ENCODE data around the gene PARD3.

PARD3 gene

DNA sequence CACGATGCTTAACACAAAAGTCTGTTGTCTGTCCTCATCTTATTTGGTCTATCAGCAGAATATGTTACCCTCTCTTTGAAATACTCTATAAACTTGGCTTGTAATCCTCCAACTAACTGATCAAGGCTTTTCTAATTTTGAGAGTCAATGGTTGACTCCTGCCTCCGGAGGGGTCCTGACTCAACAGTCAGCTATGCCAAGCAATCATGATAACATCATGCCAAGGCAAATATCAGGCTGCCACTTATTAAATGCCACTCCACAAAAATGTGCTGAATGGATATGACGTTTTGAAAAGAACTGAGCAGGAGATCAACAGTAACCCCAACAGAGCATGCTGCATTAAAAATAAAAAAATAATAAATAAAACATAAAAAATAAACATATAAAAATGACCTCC is 116.1 kb downstream of the PARD3 start:
- ATAC-seq, result no peak
- H3K27ac Mint-ChIP-seq, result no peak overlapping the region
- no peak for DNase-seq
- H3K27me3 Mint-ChIP-seq, result peaks cover 12% of the 10 kb centered on the region
- H3K4me3 Mint-ChIP-seq, result no peak overlapping the region
- H3K9me3 Mint-ChIP-seq, result no peaks in the 10 kb centered on the region
- peaks cover 11% of the 10 kb centered on the region for H3K4me1 Mint-ChIP-seq

DNA sequence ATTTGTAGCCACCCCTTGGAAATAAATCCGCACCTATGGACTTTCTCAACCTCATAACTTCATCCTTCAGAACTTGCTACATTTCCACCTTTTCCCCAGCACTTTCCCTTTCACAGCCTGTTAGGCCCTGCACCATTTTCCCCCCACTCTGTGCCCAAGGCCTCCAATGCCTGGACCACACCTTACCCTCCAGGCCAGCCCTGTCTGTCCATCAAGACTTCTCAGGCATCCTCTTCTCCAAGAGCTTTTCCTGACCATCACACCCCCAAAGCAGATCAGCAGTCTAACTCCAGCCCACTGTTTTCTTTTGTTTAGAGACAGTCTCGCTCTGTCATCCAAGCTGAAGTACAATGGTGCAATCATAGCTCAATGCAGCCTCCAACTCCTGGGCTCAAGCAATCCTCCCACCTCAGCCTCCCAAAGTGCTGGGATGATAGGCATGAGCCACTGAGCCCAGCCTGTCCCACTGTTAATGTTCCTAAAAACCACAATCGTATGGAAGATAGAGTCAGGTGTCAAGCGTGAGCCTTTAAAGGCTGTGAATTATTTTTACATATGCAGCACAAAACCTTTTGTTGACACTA is 116.8 kb downstream of the PARD3 start:
- no peak overlapping the region for H3K27ac Mint-ChIP-seq
- ATAC-seq (no peak), DNase-seq (no peak)
- peaks cover 11% of the 10 kb centered on the region for H3K4me1 Mint-ChIP-seq
- no peaks in the 10 kb centered on the region for H3K9me3 Mint-ChIP-seq
- no peak overlapping the region for H3K4me3 Mint-ChIP-seq
- H3K27me3 Mint-ChIP-seq, result peaks cover 6% of the 10 kb centered on the region

DNA sequence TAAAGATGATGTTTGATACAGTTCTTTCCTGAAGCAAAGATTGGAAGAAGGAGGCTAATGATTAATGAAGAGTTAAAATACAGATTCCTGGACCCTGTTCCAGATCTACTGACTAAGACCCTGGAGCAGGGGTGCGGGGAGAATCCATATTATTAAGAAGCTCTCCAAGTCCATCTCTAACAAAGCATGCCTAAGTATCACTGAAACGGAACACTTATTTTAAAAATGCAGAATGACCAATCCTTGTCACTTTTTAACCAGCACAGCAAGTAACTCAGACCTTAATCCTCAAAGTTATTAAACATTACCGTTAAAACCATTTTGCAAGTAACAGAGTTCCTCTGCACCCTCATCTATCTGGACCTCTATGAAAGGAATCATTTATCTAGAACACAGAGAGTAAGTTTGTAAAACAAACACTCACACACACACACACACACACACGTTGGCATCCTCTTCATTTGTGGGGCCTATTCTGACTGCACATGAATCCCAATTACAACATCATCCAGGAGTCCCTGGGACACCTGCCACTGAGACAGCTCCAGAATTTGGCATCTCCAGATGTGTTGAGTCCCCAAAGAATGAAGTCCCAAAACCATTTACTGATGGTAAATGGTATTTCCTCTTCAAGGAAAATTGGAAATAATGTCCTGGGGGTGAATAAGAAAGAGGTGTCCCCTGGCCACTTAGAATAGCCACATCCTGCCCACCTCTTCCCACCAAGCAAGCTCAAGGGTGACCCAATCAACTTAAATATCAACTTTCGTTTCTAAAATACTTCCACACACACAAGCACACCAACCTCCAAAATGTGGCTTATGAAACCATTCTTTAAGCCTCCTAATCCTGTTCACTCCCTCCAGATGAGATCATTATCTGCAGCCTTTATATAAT is 117.5 kb downstream of the PARD3 start:
- ATAC-seq, result no peak
- Mint-ChIP-seq H3K27ac (no peak overlapping the region), H3K4me1 (peaks cover 11% of the 10 kb centered on the region), H3K27me3 (peaks cover 6% of the 10 kb centered on the region), H3K9me3 (no peaks in the 10 kb centered on the region), H3K4me3 (no peak overlapping the region)
- DNase-seq, result no peak

DNA sequence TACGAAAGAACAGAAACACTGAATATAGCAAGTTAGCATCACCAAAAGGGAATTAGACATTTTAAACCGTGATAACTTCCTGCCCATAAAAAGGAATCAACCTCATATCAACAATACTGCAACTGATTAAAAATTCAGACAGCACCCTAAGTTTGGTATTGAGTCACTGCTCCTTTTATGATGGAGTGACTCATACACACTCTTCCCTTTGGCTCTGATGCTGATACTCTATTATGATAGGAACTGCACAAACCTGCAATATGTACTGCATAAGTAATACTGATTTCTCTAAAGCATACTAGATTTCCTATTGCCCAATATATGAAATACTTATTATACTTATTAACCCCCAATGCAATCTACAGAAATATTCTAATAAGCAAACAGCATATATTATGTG is 118.7 kb downstream of the PARD3 start:
- peaks cover 6% of the 10 kb centered on the region for H3K27me3 Mint-ChIP-seq
- no peak overlapping the region for H3K27ac Mint-ChIP-seq
- peaks cover 11% of the 10 kb centered on the region for H3K4me1 Mint-ChIP-seq
- DNase-seq (no peak), ATAC-seq (peak; percentile 86)
- no peak overlapping the region for H3K4me3 Mint-ChIP-seq
- H3K9me3 Mint-ChIP-seq, result no peaks in the 10 kb centered on the region

DNA sequence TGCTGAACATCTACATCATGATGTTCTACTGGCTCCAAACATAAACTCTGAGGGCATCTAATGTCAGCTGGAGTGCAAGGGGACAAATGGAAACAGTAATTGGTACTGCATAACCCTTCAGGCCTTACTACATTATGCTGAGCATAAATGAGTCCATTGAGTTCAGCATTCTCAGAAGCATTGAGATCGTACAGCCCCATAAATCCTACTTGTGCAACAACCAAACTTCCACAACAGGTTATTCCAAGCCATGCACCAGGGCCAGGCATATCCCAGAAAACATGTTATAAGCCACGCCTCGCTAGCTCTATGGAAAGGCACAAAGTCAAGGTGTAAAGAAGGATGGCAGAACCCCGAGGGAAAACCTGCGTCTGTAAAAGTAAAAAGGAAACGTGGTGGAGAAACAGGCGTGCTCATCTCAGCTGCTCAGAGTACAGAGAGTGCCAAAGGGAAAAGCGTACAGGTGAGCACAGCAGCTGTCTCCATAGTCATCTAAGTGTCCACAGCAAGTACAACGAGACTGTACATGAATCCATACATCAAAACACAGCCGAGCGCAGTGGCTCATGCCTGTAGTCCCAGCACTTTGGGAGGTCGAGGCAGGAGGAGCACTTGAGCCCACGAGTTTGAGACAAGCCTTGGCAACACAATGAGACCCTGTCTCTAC is 124.6 kb downstream of the PARD3 start:
- no peaks in the 10 kb centered on the region for H3K9me3 Mint-ChIP-seq
- H3K27ac Mint-ChIP-seq, result no peak overlapping the region
- ATAC-seq (no peak), DNase-seq (no peak)
- H3K27me3 Mint-ChIP-seq, result no peaks in the 10 kb centered on the region
- no peak overlapping the region for H3K4me3 Mint-ChIP-seq
- no peaks in the 10 kb centered on the region for H3K4me1 Mint-ChIP-seq

DNA sequence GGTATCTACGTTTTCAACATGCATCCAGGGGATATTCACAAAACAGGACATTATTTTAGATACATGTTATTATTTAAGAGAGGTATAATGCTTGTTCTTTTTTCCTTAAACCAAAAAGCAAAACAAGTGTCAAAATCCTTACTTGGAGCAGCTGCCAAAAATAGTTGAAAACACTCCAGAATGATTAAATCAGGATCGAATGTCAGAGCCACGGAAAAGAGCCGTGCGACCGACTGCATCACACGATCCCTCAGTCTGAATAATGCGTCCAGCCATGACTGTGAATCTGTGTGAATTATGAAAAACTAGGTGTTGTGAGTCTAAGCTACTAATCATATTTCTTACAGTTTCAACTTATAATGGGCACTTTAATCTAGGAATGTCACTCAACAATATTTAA is 126.0 kb downstream of the PARD3 start:
- no peak overlapping the region for H3K27ac Mint-ChIP-seq

DNA sequence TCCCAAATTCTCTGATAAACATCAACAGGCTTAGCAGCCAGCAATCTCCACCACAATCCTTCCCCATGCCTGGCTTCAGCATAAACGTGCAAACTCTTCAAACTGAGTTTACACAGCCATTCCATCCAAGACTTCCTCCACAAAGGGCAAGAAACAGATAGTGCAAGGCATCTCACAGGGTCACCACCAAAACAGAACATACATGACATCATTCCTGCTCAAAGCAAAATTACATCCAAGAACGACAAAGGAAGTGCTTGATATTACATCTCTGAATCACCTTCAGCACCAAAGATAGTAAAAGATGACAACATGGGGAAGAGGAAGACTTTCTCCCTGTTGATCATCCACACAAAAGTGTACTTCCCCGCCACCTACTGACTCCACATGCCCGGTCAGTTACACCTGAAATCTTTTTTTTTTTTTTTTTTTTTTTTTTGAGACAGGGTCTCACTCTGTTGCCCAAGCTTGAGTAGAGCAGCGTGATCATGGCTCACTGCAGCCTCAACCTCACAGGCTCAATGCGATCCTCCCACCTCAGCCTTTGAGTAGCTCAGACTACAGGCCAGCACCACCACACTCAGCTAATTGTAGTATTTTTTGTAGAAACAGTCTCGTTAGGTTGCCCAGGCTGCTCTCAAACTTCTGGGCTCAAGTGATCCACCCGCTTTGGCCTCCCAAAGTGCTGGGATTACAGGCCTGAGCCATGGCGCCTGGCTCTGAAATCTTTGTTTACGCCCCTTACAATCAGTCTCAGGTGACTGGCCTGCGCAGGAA is 127.5 kb downstream of the PARD3 start:
- DNase-seq (no peak), ATAC-seq (no peak)
- Mint-ChIP-seq H3K4me1 (no peaks in the 10 kb centered on the region), H3K27me3 (no peaks in the 10 kb centered on the region), H3K9me3 (no peaks in the 10 kb centered on the region), H3K4me3 (no peak overlapping the region), H3K27ac (no peak overlapping the region)

More for the DNA sequence above, 126.0 kb downstream of the PARD3 start:
- Mint-ChIP-seq H3K4me1 (no peaks in the 10 kb centered on the region), H3K9me3 (no peaks in the 10 kb centered on the region), H3K4me3 (no peak overlapping the region), H3K27me3 (no peaks in the 10 kb centered on the region)
- DNase-seq, result no peak
- ATAC-seq, result no peak

DNA sequence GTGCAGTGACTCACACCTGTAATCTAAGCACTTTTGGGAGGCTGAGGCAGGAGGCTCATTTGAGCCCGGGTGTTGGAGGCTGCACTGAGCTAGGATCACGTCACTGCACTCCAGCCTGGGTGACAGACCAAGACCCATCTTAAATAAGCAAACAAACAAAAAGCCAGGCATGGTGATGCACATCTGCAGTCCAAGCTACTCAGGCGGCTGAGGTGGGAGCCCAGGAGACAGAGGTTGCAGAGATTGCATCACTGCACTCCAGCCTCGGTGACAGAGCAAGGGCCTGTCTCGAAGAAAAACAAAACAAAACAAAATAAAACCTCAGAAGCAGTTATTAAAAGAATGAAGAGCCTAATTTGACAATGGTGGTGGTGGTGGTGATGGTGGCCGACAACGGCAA is 132.5 kb downstream of the PARD3 start:
- Mint-ChIP-seq H3K4me3 (no peak overlapping the region), H3K4me1 (no peaks in the 10 kb centered on the region), H3K27ac (no peak overlapping the region), H3K9me3 (no peaks in the 10 kb centered on the region), H3K27me3 (no peaks in the 10 kb centered on the region)
- DNase-seq, result no peak
- no peak for ATAC-seq

DNA sequence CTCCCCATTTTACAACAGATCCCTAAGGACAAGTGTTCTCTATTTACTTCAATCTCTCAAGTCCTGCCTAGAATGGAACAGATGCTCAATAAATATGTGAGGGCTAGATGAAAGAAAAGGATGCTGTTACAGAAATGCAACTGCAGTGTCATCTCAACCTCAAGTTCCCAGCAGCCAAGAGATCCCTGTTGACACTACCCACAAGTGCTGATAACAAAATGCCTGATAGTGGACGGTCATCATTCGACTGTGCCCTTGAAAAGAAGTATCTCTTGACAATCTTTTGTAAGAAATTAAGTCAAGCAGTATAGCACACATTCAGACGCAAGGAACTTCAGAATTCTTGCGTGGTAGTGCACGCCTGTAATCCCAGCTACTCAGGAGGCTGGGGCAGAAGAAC is 133.2 kb downstream of the PARD3 start:
- Mint-ChIP-seq H3K4me3 (no peak overlapping the region), H3K4me1 (no peaks in the 10 kb centered on the region), H3K9me3 (no peaks in the 10 kb centered on the region), H3K27me3 (no peaks in the 10 kb centered on the region), H3K27ac (no peak overlapping the region)
- DNase-seq (no peak), ATAC-seq (no peak)

DNA sequence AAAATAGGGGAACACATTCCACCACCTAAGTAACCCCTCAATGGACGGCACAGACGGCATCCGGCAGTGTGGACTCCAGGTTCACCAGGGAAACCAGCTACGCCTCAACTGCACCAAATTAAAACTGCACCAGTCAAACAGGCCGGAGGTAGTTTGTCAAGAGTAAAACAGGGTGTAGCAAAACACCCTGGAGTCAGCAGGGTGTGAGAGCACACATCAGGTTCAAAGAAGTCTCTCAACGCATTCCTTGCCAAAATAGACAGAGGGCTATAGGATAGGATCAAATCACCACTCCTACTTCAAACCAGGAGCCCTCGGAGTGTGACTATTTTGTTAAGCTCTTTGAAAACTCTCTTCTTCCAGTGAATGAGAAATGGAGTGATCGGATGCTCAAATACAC is 135.9 kb downstream of the PARD3 start:
- H3K9me3 Mint-ChIP-seq, result no peaks in the 10 kb centered on the region
- no peak overlapping the region for H3K4me3 Mint-ChIP-seq
- no peak overlapping the region for H3K27ac Mint-ChIP-seq
- no peaks in the 10 kb centered on the region for H3K4me1 Mint-ChIP-seq
- ATAC-seq (no peak), DNase-seq (no peak)
- no peaks in the 10 kb centered on the region for H3K27me3 Mint-ChIP-seq

DNA sequence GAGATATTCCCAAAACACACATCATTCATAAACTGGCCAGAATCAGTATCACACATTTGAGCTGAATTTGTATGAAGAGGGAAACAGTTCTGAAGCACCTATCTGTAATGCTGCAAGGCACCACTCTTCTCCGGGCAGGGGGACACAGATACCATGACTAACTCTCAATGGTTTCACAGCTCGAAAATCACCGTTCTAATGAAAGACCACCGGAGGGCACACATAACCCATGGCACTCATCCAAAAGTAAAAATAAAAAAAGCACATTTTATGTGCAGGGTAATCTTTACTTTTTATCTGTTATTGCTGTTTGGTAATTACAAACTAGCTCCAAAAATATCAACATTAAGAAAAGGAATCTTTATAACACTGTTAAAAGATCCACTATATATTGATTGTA is 137.5 kb downstream of the PARD3 start:
- ATAC-seq (no peak), DNase-seq (no peak)
- no peak overlapping the region for H3K4me3 Mint-ChIP-seq
- no peaks in the 10 kb centered on the region for H3K4me1 Mint-ChIP-seq
- no peaks in the 10 kb centered on the region for H3K9me3 Mint-ChIP-seq
- H3K27ac Mint-ChIP-seq, result no peak overlapping the region
- no peaks in the 10 kb centered on the region for H3K27me3 Mint-ChIP-seq

DNA sequence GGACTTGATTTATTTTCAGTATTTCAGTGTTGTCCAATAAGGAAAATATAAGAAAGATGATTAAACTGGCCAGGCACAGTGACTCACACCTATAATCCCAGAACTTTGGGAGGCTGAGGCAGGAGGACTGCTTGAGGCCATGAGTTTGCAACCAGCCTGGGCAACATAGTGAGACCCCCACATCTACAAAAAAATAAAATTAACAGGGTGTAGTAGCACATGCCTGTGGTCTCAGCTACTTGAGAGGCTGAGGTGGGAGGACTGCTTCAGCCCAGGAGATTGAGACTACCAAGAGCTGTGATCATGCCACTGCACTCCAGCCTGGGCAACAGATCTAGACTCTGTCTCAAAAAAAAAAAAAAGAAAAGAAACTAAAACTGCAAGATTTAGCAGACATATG is 138.0 kb downstream of the PARD3 start:
- Mint-ChIP-seq H3K4me1 (no peaks in the 10 kb centered on the region), H3K27me3 (no peaks in the 10 kb centered on the region), H3K4me3 (no peak overlapping the region), H3K27ac (peak overlapping the region in 1 of 2 donors; percentile 42), H3K9me3 (no peaks in the 10 kb centered on the region)
- DNase-seq (no peak), ATAC-seq (no peak)

DNA sequence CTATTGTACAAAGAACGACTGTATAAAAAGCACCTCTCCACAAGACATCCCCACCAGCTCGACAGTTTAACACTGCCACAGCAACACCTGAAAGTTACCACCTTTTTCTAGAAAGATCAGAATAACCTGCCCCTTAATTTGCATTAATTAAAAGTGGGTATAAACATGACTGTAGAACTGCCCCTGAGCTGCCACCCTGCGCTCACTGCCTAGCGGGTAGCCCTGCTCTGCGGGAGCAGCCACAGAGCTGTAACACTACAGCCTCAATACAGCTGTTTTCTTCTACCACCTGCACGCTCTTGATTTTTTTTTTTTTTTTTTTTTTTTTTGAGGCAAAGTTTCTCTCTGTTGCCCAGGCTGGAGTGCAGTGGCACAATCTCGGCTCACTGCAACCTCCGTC is 140.9 kb downstream of the PARD3 start:
- no peak for ATAC-seq
- H3K9me3 Mint-ChIP-seq, result no peaks in the 10 kb centered on the region
- H3K27ac Mint-ChIP-seq, result no peak overlapping the region
- H3K4me1 Mint-ChIP-seq, result no peaks in the 10 kb centered on the region
- no peaks in the 10 kb centered on the region for H3K27me3 Mint-ChIP-seq
- no peak for DNase-seq
- H3K4me3 Mint-ChIP-seq, result no peak overlapping the region

DNA sequence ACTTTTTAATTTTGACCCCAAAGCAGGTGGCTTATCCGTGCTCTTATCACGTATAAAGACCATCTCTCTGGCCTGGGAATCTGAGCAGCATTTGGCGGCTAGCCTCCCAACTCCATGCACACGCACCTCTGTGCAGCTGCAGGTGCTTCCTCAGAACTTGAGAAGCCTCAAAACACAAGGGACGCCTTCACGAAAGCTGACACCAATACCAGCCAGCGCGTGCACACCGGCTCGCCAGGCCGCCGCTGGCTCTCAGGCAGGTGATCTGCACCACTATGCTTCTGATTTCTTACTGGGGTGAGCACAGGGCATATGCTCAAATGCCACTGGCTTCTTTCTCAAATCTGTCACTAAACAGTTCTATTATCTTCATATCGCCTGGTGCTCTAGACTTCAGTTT is 145.0 kb downstream of the PARD3 start:
- H3K9me3 Mint-ChIP-seq, result no peaks in the 10 kb centered on the region
- peaks cover 6% of the 10 kb centered on the region for H3K4me1 Mint-ChIP-seq
- H3K27me3 Mint-ChIP-seq, result no peaks in the 10 kb centered on the region
- H3K4me3 Mint-ChIP-seq, result no peak overlapping the region
- no peak overlapping the region for H3K27ac Mint-ChIP-seq
- DNase-seq (no peak), ATAC-seq (no peak)

DNA sequence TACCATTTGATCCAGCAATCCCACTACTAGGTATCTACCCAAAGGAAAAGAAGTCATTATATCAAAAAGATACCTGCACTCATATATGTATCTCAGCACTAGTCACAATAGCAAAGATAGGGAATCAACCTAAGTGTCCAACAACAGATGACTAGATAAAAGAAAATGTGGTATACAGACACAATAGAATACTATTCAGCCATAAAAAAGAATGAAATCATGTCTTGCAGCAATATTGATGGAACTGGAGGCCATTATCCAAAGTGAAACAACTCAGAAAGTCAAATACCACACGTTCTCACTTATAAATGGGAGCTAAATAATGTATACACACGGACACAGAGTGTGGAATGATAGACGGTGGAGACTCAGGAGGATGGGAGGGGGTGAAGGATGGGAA is 146.0 kb downstream of the PARD3 start:
- Mint-ChIP-seq H3K9me3 (no peaks in the 10 kb centered on the region), H3K27me3 (no peaks in the 10 kb centered on the region)

DNA sequence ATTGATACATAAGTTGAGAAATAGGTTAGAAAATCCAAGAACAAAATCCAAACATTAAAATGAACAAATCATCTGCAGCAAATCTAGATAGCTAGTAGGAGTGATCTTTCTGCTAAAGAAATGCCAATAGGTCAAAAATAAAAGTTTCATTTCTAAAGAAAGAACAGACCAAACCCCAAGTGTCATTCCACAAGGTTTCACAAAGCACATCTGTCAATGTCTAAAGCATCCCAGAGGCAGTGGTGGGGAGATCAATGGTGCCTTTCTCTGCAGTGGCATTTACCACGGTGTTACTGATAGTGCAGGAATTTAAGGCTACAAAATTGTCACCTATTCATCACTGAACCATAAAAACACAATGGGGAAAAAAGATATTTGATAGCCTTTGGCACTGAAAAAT is 147.9 kb downstream of the PARD3 start:
- no peak overlapping the region for H3K27ac Mint-ChIP-seq

More for the DNA sequence above, 146.0 kb downstream of the PARD3 start:
- Mint-ChIP-seq H3K4me3 (no peak overlapping the region), H3K27ac (no peak overlapping the region), H3K4me1 (peaks cover 6% of the 10 kb centered on the region)
- ATAC-seq (no peak), DNase-seq (no peak)

More for the DNA sequence above, 147.9 kb downstream of the PARD3 start:
- DNase-seq, result no peak
- no peak for ATAC-seq
- peaks cover 6% of the 10 kb centered on the region for H3K4me1 Mint-ChIP-seq
- H3K4me3 Mint-ChIP-seq, result no peak overlapping the region
- H3K9me3 Mint-ChIP-seq, result no peaks in the 10 kb centered on the region
- H3K27me3 Mint-ChIP-seq, result no peaks in the 10 kb centered on the region
